Umbilical cord (tissue), 2 donors: ENCODE data around the gene GFY. TPM values are rescaled to one million over a fixed set of nuclear protein-coding genes. Genes with fewer than 3 reads are reported as not detected.
"Not testable (repeated sequence)": the region's sequence is repeated elsewhere in the genome, so short reads cannot be mapped to it uniquely, and the experiment has no call there.

Experiments
- DNase-seq: peaks from one replicate; pipeline ENCODE4 v3.0.0-alpha.2; 2015; ENCODE audit warnings: low spot score
- total RNA-seq: library from RNA; depleted of rRNA; stranded (reverse); fragments of >200 nt; gene quantifications from one replicate; pipeline ENCODE4 v1.2.3, GENCODE V29; 2014; ENCODE audit warnings: low replicate concordance; ENCODE audit not compliant: insufficient read depth

Gene GFY
- total RNA-seq, 1 donor from 2014 or later, result not detected

- peak; percentile 98 for DNase-seq
These were observed 18.3 kb downstream of the GFY start for GRCh38 chr19:49443366-49444099.

DNA sequence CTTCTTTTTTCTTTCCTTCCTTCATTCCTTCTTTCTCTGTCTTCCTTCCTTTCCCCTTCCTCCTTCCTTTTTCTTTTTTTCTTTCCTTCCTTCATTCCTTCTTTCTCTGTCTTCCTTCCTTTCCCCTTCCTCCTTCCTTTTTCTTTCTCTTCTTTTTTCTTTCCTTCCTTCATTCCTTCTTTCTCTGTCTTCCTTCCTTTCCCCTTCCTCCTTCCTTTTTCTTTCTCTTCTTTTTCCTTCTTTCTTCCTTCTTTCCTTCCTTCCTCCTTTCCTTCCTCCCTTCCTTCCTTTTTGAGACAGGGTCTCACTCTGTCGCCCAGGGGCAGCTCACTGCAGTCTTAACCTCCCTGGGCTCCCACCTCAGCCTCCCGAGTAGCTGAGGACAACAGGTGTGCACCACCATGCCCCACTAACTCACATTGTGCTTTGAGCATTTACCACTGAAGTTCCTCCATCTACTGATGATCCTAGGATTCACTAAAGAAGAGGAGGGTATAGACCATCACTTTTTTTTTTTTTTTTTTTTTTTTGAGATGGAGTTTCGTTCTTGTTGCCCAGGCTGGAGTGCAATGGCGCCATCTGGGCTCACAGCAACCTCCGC is 19.0 kb downstream of the GFY start:
- DNase-seq, result not testable (repeated sequence)

DNA sequence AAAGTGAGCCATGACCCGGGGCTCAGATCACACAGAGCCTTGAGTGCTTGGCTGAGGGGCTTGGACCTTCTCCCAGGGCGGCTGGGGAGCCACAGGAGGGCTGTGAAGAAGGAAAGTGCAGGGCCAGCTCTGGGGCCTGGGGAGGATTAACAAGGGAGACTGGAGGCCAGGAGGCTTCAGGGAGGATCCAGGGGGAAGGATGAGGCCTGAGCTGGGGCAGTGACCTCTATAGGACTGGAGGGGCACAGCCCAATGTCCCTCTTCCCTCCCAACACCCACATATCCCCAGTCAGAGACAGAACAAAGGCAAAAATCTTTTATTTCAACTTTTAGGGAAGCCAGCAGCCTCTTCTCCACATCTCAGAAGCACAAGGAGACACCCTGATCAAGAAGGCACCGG is 20.8 kb downstream of the GFY start:
- no peak for DNase-seq

DNA sequence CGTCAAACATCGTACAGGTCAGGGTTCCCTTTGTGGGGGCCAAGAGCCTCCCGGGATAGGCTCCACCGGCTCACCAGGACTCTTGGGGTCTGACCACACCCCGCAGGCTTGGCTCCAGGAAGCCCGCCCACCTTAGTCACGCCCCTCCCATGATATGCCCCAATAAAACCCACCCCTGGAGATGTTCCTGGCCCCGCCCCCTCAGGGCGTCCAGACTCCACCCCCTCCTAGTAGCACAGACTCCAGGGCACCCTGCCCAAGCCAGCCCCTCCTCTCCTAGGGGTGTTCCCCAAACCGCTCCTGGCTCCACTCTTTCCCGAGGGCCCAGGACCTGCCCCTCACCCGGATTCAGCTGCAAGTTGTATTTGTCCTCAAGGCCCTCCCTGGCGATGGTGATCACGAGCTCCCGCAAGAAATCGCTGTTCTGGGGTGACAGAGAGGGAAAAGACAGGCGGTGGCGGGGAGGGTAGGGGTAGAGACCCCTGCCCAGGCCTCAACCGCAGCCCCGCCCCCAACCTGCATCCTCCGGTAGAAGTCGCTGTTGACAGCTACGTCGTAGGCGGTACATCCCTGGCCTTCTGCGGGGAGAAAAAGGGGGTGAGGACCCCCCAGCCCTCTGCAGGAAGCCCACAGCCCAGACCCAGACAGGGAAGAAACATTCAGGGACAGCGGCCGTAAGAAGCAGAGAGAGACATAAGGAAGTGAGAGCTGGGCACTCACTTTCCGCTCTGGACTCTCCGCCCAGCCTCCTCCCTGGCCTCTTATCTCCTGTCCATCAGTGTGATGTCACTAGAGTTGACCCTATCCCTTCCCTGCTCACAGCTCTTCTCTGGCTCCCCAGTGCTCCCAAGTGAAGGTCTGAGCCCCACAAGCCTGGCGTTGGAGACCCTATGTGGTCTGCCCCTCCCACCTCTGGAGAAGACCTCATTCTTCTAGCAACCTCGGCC is 22.6 kb downstream of the GFY start:
- no peak for DNase-seq

DNA sequence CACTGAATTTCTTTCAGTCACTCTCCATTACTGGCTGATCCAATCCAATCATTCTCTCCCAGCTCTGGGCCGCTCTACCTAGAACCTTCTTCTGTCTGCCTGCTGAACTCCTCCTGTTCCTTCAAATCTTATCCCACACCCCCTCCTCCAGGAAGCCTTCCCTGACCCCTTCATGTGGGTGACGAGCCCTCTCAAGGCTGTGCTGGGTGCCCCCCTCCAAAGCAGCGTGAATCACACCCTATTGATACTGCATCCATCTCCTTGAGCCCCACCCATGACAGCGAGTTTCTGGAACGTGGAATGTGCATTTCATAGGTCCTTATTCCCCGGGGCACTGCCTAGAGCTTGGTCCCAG is 23.2 kb downstream of the GFY start:
- DNase-seq, result no peak

- DNase-seq, result no peak
These were observed 25.2 kb downstream of the GFY start for GRCh38 chr19:49450405-49450804.

- peak; percentile 100 for DNase-seq
These were observed 26.4 kb downstream of the GFY start, which contains the start of gene PIH1D1 for GRCh38 chr19:49451430-49452181. Gene PIH1D1, minus strand, starts transcription at chr19:49451814. Its CDS starts 240 bp downstream, at chr19:49451574.

DNA sequence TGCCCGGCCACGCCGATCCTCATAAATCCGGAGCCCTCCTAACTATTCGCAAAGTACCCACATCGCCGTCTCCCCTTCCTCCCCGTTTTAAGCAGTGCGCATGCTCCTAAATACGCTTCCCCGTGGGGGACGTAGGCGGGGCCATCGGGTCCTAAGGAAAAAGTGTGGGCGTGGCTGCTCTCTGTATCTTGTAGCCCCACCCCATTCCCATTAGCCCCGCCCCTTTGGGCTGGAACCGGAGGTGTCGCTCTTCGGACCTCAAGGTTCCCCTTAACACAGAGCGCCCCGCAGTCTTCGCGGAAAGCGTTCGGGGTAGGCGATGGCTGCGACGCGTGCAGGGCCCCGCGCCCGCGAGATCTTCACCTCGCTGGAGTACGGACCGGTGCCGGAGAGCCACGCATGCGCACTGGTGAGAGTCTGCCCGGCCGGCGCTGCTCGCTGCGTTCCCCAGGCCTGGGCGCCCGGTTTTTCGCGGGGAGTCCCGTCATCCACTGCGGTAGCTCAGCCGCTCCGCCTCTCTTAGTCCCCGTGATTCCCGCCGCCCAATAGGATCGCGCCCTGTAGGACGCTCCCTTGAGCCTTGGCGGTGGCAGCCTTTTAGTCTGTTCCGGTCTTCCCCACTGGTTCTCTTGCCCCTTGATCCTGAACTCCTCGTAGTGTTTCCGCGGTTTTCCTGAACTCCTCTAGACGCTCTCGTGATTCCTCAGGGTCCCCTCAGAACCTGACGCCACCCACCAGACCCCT is 28.0 kb downstream of the GFY start, which contains the start of gene ALDH16A1:
ALDH16A1 (plus strand) TSS at position 213 of the 744 bp plus-strand sequence; CDS start at position 320, 107 bp downstream.
- DNase-seq, result peak; percentile 99

DNA sequence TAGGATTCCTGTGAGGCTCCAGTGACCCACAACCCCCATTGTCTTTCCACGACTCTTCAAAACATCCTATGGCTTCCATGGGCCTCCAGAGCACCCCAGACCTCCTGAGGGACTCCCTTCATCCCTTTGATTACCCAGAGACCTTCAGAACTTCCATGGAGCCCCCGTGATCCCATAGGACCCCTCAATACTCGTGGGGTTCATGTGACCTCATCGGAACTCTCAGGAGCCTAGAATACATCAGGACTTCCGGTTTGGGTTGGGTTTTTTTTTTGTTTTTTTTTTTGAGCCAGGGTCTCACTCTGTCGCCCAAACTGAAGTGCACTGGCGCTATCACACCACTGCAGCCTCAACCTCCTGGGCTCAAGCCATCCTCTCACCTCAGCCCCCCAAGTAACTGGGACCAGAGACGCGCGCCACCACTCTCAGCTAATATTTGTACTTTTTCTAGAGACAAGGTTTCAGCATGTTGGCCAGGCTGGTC is 28.6 kb downstream of the GFY start:
- no peak for DNase-seq

GRCh38 chr19:49455773-49456172 is 30.6 kb downstream of the GFY start:
- DNase-seq, result no peak

DNA sequence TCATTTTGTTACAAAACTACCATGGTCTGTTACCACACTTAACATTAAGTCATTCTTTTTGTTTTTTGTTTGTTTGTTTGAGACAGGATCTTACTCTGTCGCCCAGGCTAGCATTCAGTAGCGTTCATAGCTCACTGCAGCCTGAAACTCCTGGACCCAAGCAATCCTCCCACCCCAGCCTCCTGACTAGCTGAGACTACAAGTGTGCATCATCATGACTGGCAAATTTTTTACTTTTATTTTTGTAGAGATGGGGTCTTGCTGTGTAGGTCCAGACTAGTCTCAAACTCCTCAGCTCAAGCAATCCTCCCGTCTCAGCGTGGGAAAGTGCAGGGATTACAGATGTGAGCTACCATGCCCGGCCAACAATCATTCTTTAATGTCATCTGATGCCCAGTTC is 31.1 kb downstream of the GFY start:
- DNase-seq, result no peak

DNA sequence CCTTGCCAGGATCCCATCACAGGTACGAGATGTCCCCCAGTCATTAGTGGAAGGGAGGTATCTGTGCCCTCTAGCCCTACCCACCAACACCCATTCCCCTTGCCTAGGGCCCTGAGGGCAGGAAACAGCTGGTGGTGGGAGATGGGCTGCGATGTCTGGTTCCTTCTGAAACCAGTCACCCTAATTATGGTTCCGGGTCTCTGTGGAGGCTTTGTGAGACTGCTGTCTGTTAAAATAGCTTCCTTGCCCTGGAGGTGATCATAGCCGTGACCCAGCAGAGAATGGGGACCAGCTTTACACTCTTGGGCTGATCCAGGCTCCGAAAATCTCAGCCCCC is 33.3 kb downstream of the GFY start:
- DNase-seq, result no peak

DNA sequence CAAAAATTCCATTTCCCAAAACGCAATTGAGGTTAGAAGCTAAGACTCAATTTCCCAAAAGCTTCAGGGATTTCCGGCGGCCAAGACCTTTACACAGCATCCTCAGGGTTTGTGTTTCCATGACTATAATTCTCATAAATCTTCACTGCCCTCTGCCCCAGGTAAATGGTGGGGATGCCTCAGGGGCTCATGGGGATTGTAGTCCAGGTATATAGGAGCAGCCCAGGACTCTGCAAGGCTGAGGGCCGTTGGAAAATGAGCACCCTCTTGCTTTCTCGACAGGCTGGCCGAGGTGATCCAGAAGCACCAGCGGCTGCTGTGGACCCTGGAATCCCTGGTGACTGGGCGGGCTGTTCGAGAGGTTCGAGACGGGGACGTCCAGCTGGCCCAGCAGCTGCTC is 34.2 kb downstream of the GFY start:
- no peak for DNase-seq

GRCh38 chr19:49461130-49461529 is 35.9 kb downstream of the GFY start:
- DNase-seq, result not testable (repeated sequence)

DNA sequence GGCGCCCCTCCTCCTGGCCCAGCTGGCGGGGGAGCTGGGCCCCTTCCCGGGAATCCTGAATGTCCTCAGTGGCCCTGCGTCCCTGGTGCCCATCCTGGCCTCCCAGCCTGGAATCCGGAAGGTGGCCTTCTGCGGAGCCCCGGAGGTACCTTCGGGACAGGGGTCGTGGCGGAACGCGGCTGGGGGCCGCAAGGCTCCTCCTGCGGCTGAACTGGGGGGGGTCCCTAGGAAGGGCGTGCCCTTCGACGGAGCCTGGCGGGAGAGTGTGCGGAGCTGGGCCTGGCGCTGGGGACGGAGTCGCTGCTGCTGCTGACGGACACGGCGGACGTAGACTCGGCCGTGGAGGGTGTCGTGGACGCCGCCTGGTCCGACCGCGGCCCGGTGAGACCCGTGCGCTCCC is 36.5 kb downstream of the GFY start:
- no peak for DNase-seq

DNA sequence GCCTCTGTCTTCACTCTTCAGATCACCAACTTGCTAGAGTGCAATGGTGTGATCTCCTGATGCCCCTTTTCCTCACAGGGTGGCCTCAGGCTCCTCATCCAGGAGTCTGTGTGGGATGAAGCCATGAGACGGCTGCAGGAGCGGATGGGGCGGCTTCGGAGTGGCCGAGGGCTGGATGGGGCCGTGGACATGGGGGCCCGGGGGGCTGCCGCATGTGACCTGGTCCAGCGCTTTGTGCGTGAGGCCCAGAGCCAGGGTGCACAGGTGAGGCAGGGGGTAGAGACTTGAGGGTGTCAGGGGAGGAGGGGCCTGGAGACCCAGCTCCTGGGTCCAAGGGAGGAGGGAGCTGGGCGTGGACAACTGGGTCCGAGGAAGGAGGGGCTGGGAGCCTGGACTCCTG is 37.3 kb downstream of the GFY start:
- no peak for DNase-seq

- no peak for DNase-seq
These were observed 39.0 kb downstream of the GFY start for GRCh38 chr19:49463960-49464740.

DNA sequence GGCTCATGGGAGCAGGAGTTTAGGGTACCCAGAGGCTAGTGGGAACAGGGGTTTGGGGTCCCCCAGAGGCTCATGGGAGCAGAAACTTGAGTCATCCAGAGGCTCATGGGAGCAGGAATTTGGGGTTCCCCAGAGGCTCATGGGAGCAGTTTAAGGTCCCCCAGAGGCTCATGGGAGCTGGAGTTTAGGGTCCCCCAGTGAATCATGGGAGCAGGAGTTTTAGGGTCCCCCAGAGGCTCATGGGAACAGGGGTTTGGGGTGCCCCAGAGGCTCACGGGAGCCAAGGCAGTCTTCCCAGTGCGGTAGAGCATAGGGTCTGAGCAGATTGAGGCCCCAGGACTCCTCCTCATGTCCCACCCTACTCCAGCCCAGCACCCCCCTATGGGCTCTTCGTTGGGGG is 40.2 kb downstream of the GFY start:
- no peak for DNase-seq

DNA sequence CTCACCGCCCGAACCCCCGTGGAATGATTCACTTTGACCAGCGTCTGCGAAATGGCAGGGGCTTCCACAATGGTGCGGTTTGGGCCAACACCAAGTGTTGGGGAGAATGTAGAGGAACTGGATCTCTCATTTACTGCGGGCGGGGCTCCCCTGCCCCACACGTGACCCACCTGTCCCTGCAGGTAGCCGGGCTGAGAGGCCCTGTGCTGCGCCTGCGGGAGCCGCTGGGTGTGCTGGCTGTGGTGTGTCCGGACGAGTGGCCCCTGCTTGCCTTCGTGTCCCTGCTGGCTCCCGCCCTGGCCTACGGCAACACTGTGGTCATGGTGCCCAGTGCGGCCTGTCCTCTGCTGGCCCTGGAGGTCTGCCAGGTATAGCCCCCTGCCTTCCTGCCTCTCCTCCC is 43.0 kb downstream of the GFY start:
- no peak for DNase-seq
